GM10248 (cell line): ENCODE measurements around the gene CATSPERD.

Experiments used
- CTCF ChIA-PET: fragments of 300-600 bp; sonication (Branson Sonifier 250); formaldehyde crosslinking; extraction: SDS; loops from one replicate; lab custom pipeline; 2021; ENCODE audit warnings: antibody characterized with exemption; lab: Yijun Ruan, JAX
- POLR2A ChIA-PET: fragments of 350-650 bp; sonication (Branson Sonifier 250); formaldehyde crosslinking; extraction: SDS; loops from one replicate; lab custom pipeline; 2020; ENCODE audit warnings: antibody characterized with exemption; lab: Yijun Ruan, JAX
- DNase-seq: peaks from one replicate; pipeline ENCODE4 v3.0.0; 2012; ENCODE audit errors: extremely low spot score
- CTCF ChIP-seq: IDR thresholded peaks from 2 replicates; pipeline ENCODE4 v1.5.1; 2012; ENCODE audit warnings: mild to moderate bottlenecking, low read depth; ENCODE audit errors: extremely low read depth, missing control alignments, control extremely low read depth

CATSPERD gene

DNA sequence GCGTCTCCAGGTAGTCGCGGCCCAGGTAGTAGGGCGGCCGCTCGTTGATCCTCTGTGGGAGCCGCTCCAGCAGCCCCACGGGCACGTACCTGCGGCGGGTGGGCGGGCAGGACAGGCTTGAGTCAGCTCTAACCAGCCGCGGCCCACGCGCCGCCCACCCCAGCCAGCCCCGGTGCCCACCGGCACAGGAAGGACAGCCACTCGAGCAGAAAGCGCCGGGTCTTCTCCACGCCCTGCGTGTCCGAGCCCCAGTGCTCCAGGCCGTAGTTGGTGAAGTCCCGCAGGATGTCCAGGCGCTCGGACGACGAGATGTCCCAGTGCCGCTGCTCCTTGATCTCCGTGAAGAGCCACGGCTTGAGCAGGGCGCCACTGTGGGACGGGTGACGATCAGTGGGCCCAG lies 65.0 kb downstream of the CATSPERD start:
- POLR2A ChIA-PET: no interaction called here
- no peak for TF ChIP-seq CTCF
- DNase-seq: no peak
- CTCF ChIA-PET: no interaction called here

DNA sequence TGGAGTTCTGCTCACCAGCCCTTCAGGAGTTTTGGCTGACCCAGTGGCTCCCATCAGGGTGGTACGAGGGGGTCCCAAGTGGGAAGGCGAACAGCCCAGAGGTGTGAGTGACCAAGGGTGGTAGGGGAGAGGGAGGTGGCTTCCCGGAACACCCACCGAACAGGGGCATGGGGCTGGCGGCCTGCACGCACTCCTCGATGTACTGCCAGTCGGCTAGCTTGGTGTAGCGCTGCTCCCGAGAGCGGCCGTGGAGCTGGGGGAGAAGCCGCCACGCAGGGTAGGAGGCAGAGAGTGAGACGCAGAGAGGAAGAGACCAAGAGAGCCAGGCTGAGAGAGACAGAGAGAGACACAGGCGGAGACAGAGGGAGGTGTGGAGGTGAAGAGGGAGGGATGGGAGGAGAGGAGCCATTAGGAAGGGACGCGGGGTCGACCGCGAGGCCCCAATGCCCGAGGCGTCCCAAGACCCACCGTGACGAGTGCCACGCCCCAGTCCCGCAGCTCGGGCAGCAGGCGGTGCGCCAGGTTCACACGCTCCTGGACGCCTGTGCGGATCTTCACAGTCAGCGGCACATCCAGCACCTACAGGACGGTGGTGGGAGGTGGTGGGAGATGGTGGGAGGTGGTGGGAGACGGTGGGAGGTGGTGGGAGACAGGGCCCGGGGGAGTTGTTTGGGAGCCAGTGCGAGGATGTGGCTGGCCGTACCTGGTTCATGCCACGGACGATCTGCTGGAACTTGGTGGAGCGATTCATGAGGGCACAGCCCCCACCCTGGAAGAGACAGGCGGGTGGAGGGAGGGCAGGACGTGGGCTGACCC lies 66.4 kb downstream of the CATSPERD start:
- POLR2A ChIA-PET: no interaction called here

GRCh38 chr19:5787409-5788182 lies 67.2 kb downstream of the CATSPERD start:
- ChIA-PET CTCF (interaction anchor here (8.5 kb wide), 1 partner anchor 16 kb away, joined by 75 read pairs; the partner anchor contains the start of gene NRTN), POLR2A (interaction anchor here (0.5 to 0.6 kb wide), 2 partner anchors 36 to 607 kb away, joined by 3 to 6 read pairs; no protein-coding TSS in a partner anchor)
- DNase-seq: no peak
- no peak for TF ChIP-seq CTCF

More for the DNA sequence above, 66.4 kb downstream of the CATSPERD start:
- TF ChIP-seq CTCF: no peak
- DNase-seq: no peak
- CTCF ChIA-PET: no interaction called here

- CTCF ChIA-PET: interaction anchor here (8.5 kb wide), 1 partner anchor 15 kb away, joined by 75 read pairs; the partner anchor contains the start of gene NRTN
- TF ChIP-seq CTCF: no peak
Observed at GRCh38 chr19:5788422-5788821, 68.0 kb downstream of the CATSPERD start.

DNA sequence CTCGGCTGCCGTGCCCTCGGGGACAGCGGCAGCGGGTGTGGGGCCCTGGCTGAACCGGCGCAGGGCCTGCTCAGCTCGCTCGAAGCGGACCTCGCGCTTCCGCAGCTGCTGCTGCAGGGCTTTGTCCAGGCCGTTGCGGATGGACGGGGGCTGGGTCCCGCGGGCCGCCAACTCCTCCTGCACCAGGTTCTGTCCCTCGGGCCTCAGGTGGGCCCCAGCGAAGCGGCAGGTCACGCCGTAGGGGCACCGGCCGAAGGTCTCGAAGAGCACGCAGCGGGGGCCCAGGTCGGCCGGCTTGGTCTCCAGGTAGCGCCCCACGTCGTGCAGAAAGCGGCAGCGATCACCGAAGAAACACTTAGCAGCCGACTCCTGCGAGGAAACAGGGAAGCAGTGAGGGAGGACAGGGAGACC lies 68.9 kb downstream of the CATSPERD start:
- ChIA-PET POLR2A (no interaction called here), CTCF (interaction anchor here (0.8 to 8.5 kb wide), 3 partner anchors 15 to 179 kb away, joined by 3 to 75 read pairs (median 4); partner anchors contain the start of gene NRTN)
- TF ChIP-seq CTCF: no peak
- DNase-seq: no peak

More at GRCh38 chr19:5788422-5788821, 68.0 kb downstream of the CATSPERD start:
- no peak for DNase-seq
- POLR2A ChIA-PET: interaction anchor here (0.6 kb wide), 1 partner anchor 606 kb away, joined by 3 read pairs; no protein-coding TSS in a partner anchor
